ENCODE data around the gene PTDSS2. TPM values are rescaled to one million over a fixed set of nuclear protein-coding genes. Genes with fewer than 3 reads are reported as not detected.

The PTDSS2 gene
- total and polyA plus RNA-seq, 10 donors = 11.0 to 40.7 (median 25.7) TPM

DNA sequence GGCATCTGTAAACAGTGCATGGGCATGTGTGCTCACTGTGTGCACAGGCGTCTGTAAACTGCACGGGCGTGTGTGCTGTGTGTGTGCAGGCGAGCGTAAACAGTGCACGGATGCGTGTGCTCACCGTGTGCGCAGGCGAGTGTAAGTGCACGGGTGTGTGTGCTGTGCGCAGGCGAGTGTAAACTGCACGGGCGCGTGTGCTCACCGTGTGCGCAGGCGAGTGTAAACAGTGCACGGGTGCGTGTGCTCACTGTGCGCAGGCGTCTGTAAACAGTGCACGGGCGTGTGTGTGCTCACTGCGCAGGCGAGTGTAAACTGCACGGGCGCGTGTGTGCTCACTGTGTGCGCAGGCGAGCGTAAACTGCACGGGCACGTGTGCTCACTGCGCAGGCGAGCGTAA lies 34.5 kb downstream of the PTDSS2 start:
- H3K4me3 ChIP-seq = no peak overlapping the region
- DNase-seq = no peak
- no peak overlapping the region for H3K27ac ChIP-seq
- TF ChIP-seq POLR2A (IDR thresholded peaks at IDR 0.05) (no peak), POLR2AphosphoS5 (IDR thresholded peaks at IDR 0.05) (no peak)
- TF ChIP-seq, protein P1, sequence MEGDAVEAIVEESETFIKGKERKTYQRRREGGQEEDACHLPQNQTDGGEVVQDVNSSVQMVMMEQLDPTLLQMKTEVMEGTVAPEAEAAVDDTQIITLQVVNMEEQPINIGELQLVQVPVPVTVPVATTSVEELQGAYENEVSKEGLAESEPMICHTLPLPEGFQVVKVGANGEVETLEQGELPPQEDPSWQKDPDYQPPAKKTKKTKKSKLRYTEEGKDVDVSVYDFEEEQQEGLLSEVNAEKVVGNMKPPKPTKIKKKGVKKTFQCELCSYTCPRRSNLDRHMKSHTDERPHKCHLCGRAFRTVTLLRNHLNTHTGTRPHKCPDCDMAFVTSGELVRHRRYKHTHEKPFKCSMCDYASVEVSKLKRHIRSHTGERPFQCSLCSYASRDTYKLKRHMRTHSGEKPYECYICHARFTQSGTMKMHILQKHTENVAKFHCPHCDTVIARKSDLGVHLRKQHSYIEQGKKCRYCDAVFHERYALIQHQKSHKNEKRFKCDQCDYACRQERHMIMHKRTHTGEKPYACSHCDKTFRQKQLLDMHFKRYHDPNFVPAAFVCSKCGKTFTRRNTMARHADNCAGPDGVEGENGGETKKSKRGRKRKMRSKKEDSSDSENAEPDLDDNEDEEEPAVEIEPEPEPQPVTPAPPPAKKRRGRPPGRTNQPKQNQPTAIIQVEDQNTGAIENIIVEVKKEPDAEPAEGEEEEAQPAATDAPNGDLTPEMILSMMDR (IDR thresholded peaks at IDR 0.05 in 8 of 11, conservative IDR thresholded peaks at IDR 0.05 in 3 of 11) = no peak
- no peaks in the 10 kb centered on the region for H3K9me3 ChIP-seq
- peaks cover 0 to 34% (median 2%) of the 10 kb centered on the region in 6 donors for H3K36me3 ChIP-seq
- WGBS, 5 donors = 95 to 98% (median 98%) methylated on average over 37 to 38 of the region's 38 CpGs
- no peaks in the 10 kb centered on the region for H3K27me3 ChIP-seq (replicated peaks in 1 of 7)
- intact Hi-C loops (cut with DNase I; ENCODE audit: low total_unique reads) = no loop called here
- H3K4me1 ChIP-seq = no peaks in the 10 kb centered on the region

DNA sequence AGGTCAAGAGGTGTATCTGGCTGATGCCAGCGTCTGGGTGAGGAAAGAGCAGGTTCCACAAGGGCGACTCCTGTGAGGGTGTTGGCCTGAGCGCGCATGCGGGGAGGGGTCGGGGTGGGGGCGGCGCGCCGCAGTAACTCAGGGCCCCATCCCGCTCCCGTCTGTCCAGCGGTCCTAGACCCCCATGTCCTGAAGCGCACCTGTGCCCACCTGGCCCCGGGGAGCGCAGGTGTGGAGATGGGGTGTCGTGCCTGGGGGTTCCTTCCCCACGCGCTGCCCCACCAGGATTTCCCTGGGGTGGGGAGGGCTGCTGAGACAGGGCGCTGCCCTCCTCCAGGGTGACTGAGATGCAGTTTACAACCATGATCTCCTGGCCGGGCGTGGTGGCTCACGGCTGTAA lies 36.1 kb downstream of the PTDSS2 start:
- Histone ChIP-seq H3K27me3 (replicated peaks in 1 of 7) (no peaks in the 10 kb centered on the region), H3K4me1 (no peaks in the 10 kb centered on the region), H3K9me3 (no peaks in the 10 kb centered on the region), H3K36me3 (peaks cover 0 to 45% (median 17%) of the 10 kb centered on the region in 6 donors), H3K4me3 (no peak overlapping the region), H3K27ac (no peak overlapping the region)
- TF ChIP-seq POLR2A (IDR thresholded peaks at IDR 0.05) (no peak), POLR2AphosphoS5 (IDR thresholded peaks at IDR 0.05) (no peak)
- TF ChIP-seq, protein P1 (IDR thresholded peaks at IDR 0.05 in 8 of 11, conservative IDR thresholded peaks at IDR 0.05 in 3 of 11) = no peak
- no peak for DNase-seq
- intact Hi-C loops (cut with DNase I; ENCODE audit: low total_unique reads) = no loop called here
- WGBS, 5 donors = 91 to 98% (median 96%) methylated on average over 23 of the region's 23 CpGs

DNA sequence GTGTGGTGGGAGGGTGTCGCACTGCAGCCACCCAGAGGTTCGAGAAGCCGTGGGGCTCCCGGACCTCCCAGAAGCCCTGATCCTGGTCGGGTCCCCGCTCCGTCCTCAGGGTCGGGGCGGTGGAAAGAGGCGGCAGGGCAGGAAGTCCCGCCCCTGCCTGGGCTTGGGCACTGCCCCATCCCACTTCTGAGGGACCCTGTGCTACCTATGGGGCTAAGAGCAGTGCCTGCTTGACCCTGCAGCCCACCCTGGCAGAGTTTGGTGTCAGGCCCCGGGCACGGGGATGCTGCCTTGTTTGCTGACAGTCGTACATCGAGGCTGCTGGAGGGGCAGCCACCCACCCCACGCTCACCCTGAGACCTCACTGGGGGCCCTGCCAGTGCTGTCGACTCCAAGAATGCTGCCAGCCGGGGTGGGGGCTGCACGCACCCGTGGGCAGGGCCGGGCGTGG lies 37.5 kb downstream of the PTDSS2 start:
- no peaks in the 10 kb centered on the region for H3K4me1 ChIP-seq
- no peaks in the 10 kb centered on the region for H3K27me3 ChIP-seq (replicated peaks in 1 of 7)
- no peak for DNase-seq
- H3K27ac ChIP-seq = no peak overlapping the region
- WGBS, 5 donors = 80 to 92% (median 91%) methylated on average over 1 to 22 of the region's 22 CpGs
- H3K36me3 ChIP-seq = peaks cover 0 to 55% (median 19%) of the 10 kb centered on the region in 6 donors
- no peak overlapping the region for H3K4me3 ChIP-seq
- H3K9me3 ChIP-seq = no peaks in the 10 kb centered on the region
- TF ChIP-seq, protein P1 (IDR thresholded peaks at IDR 0.05 in 8 of 11, conservative IDR thresholded peaks at IDR 0.05 in 3 of 11) = no peak
- TF ChIP-seq POLR2AphosphoS5 (IDR thresholded peaks at IDR 0.05) (no peak), POLR2A (IDR thresholded peaks at IDR 0.05) (no peak)
- intact Hi-C loops (cut with DNase I; ENCODE audit: low total_unique reads) = no loop called here

DNA sequence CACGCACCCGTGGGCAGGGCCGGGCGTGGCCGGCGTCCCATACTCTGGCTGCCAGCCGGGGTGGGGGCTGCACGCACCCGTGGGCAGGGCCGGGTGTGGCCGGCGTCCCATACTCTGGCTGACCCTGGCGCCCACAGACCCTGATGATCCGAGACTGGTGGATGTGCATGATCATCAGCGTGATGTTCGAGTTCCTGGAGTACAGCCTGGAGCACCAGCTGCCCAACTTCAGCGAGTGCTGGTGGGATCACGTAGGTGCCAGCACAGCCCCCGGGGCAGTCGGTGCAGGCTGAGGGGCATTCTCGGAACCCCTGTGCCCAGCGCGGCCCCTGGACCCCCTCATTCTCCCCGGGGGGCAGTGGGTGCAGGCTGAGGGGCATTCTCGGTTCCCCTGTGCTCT lies 38.0 kb downstream of the PTDSS2 start:
- Histone ChIP-seq H3K4me1 (no peaks in the 10 kb centered on the region), H3K9me3 (no peaks in the 10 kb centered on the region), H3K27ac (no peak overlapping the region), H3K36me3 (peaks cover 0 to 60% (median 23%) of the 10 kb centered on the region in 6 donors), H3K27me3 (replicated peaks in 1 of 7) (no peaks in the 10 kb centered on the region), H3K4me3 (no peak overlapping the region)
- TF ChIP-seq POLR2AphosphoS5 (IDR thresholded peaks at IDR 0.05) (no peak), POLR2A (IDR thresholded peaks at IDR 0.05) (no peak)
- TF ChIP-seq, protein P1 (IDR thresholded peaks at IDR 0.05 in 8 of 11, conservative IDR thresholded peaks at IDR 0.05 in 3 of 11) = no peak
- intact Hi-C loops (cut with DNase I; ENCODE audit: low total_unique reads) = no loop called here
- 91 to 100% (median 93%) methylated on average over 2 to 25 of the region's 25 CpGs for WGBS, 5 donors
- DNase-seq = no peak
